Lung microvascular endothelial cell (primary cell): ENCODE results near the gene GALT. TPM values are rescaled to one million over a fixed set of nuclear protein-coding genes. Genes with fewer than 3 reads are reported as not detected.

Experiments
- DNase-seq, 2 donors: peaks; one replicate each; pipeline versions ENCODE4 v3.0.0 to v3.0.0-alpha.2; 2010; ENCODE audit warnings: low read depth in 2 of 2
- total RNA-seq: library from RNA; depleted of rRNA; stranded (reverse); fragments of >200 nt; gene quantifications from 2 replicates; pipeline ENCODE4 v1.2.1, GENCODE V29; 2014

Gene GALT
- total RNA-seq, 1 donor from 2014 or later = 27.0 TPM

GRCh38 chr9:34684145-34684544, 37.7 kb downstream of the GALT start:
- no peak for DNase-seq

GRCh38 chr9:34684816-34685215, 38.3 kb downstream of the GALT start:
- no peak for DNase-seq

- no peak for DNase-seq
These were observed 39.1 kb downstream of the GALT start for GRCh38 chr9:34685591-34685990.

GRCh38 chr9:34686231-34686630, 39.8 kb downstream of the GALT start:
- no peak for DNase-seq

GRCh38 chr9:34686732-34687131, 40.3 kb downstream of the GALT start:
- DNase-seq = no peak

GRCh38 chr9:34687276-34688030, 41.0 kb downstream of the GALT start:
- DNase-seq = no peak

- DNase-seq = no peak
These were observed 42.0 kb downstream of the GALT start for GRCh38 chr9:34688329-34689115.

GRCh38 chr9:34689116-34689470, 42.6 kb downstream of the GALT start:
- DNase-seq = no peak

- DNase-seq = no peak
These were observed 43.0 kb downstream of the GALT start for GRCh38 chr9:34689512-34689911.

GRCh38 chr9:34690983-34691935, 44.8 kb downstream of the GALT start, which contains the start of gene CCL19:
TSS of gene CCL19 (minus strand) at chr9:34691276. CDS start at chr9:34691139, 137 bp downstream.
- no peak for DNase-seq

GRCh38 chr9:34691936-34692315, 45.5 kb downstream of the GALT start:
- no peak for DNase-seq

GRCh38 chr9:34693560-34693959, 47.1 kb downstream of the GALT start:
- DNase-seq = no peak

GRCh38 chr9:34694811-34695210, 48.3 kb downstream of the GALT start:
- no peak for DNase-seq

Other genes starting within 250 kb of the GALT start
- gene FAM219A, start 188.1 kb upstream of the GALT start, total RNA-seq = 4.0 and 4.8 TPM in 2 replicates
- not detected in 2 replicates for gene DNAI1, start 187.9 kb upstream of the GALT start, total RNA-seq
- not detected in 2 replicates for gene ENHO, start 123.7 kb upstream of the GALT start, total RNA-seq
- not detected in 2 replicates for gene CNTFR, start 57.0 kb upstream of the GALT start, total RNA-seq
- 14.8 and 15.5 TPM in 2 replicates for gene RPP25L, start 34.6 kb upstream of the GALT start, total RNA-seq
- 65.3 and 71.5 TPM in 2 replicates for gene DCTN3, start 26.2 kb upstream of the GALT start, total RNA-seq
- under 0.01 and 0.20 TPM in 2 replicates for gene ARID3C, start 17.6 kb upstream of the GALT start, total RNA-seq
- gene SIGMAR1, start 8.9 kb upstream of the GALT start, total RNA-seq = 29.2 and 31.0 TPM in 2 replicates
- gene IL11RA, start 5.5 kb downstream of the GALT start, total RNA-seq = 3.3 and 3.4 TPM in 2 replicates
- gene CCL27, start 16.0 kb downstream of the GALT start, total RNA-seq = not detected in 2 replicates
- not detected in 2 replicates for gene CCL19, start 44.6 kb downstream of the GALT start, total RNA-seq
- gene CCL21, start 63.5 kb downstream of the GALT start, total RNA-seq = 0.44 and 1.4 TPM in 2 replicates